Aorta (tissue), 5 donors: Measurements from ENCODE around the gene UMAD1. TPM values are rescaled to one million over a fixed set of nuclear protein-coding genes. Genes with fewer than 3 reads are reported as not detected.
"Not testable (repeated sequence)": the region's sequence is repeated elsewhere in the genome, so short reads cannot be mapped to it uniquely, and the experiment has no call there.

ENCODE experiments used
- ATAC-seq: fragments of 200-7000 bp; cut with Tn5 transposase; one replicate; pipeline ENCODE4 v1.9.1; 2022; ENCODE audit warnings: moderate library complexity; ENCODE audit not compliant: low FRiP score
- DNase-seq, 2 donors: peaks; one replicate each; pipeline ENCODE4 v3.0.0-alpha.2; 2020
- H3K27ac ChIP-seq, 2 donors: one replicate each; pipeline ENCODE4 v1.5.1; 2013; ENCODE audit warnings: low read length in 2 of 2, mild to moderate bottlenecking in 2 of 2, moderate library complexity in 2 of 2, control low read depth in 1 of 2, inconsistent platforms in 1 of 2, low read depth in 1 of 2
- H3K27me3 ChIP-seq, 2 donors: one replicate each; pipeline ENCODE4 v1.6.1; 2013; ENCODE audit warnings: control low read depth in 1 of 2, low read length in 1 of 2, mild to moderate bottlenecking in 1 of 2, moderate library complexity in 1 of 2; ENCODE audit not compliant: insufficient read depth in 2 of 2, control insufficient read depth in 1 of 2
- H3K36me3 ChIP-seq, 2 donors: one replicate each; pipeline ENCODE4 v1.6.1; 2013; ENCODE audit warnings: control low read depth in 1 of 2, low read length in 1 of 2, mild to moderate bottlenecking in 1 of 2; ENCODE audit not compliant: insufficient read depth in 2 of 2, control insufficient read depth in 1 of 2
- H3K4me1 ChIP-seq, 2 donors: one replicate each; pipeline ENCODE4 v1.6.1; 2013; ENCODE audit warnings: low read length in 2 of 2, control low read depth in 1 of 2, mild to moderate bottlenecking in 1 of 2, moderate library complexity in 1 of 2; ENCODE audit not compliant: insufficient read depth in 2 of 2, control insufficient read depth in 1 of 2
- H3K4me3 ChIP-seq, 2 donors: one replicate each; pipeline ENCODE4 v1.5.1; 2013; ENCODE audit warnings: low read length in 2 of 2, control low read depth in 1 of 2, mild to moderate bottlenecking in 1 of 2
- H3K9me3 ChIP-seq: one replicate; pipeline ENCODE4 v1.6.1; 2013; ENCODE audit warnings: mild to moderate bottlenecking, low read length; ENCODE audit not compliant: control insufficient read depth
- WGBS, 2 donors: extraction: QIAGEN DNeasy Blood & Tissue Kit; methylation state at CpG; one replicate each; pipeline ENCODE4 v1.1.7; 2013; 5-methylcytosine and 5-hydroxymethylcytosine counted together
- intact Hi-C, 2 donors: fragments of 100-400 bp; cut with DNase I; formaldehyde crosslinking; loops; one replicate each; pipeline versions ENCODE4 v1.14.2 to v1.15.0; 2022
- polyA plus RNA-seq, 2 donors: library from polyadenylated mRNA; stranded (reverse); fragments of 200-250 nt; gene quantifications; one replicate each; pipeline ENCODE4 v1.2.3, GENCODE V29; 2013
- total RNA-seq, 2 donors: library from RNA; stranded (reverse); fragmentation: NEBNext Ultra II Directional; extraction: Animal tissue kit (Norgen Biotek cat#: 25700); gene quantifications; one replicate each; pipeline ENCODE4 v1.2.1, GENCODE V29; 2021
- donor health status: healthy with polysubstance abuse.
- donor health status: Bipolar disorder and iron deficiency.
- donor health status: DM: no; HTN: no; CAD: no.
- donor health status: DM: no; HTN: no; CAD: no.
- donor health status: DM: yes; HTN: yes; CAD: no.

The UMAD1 gene
- total and polyA plus RNA-seq, 4 donors = 11.8 to 18.9 (median 15.5) TPM

GRCh38 chr7:7819442-7820247 lies 179.1 kb downstream of the UMAD1 start:
- WGBS, 2 donors = 87 to 90% methylated on average over 6 of the region's 6 CpGs
- Histone ChIP-seq H3K4me1 (no peaks in the 10 kb centered on the region), H3K36me3 (no peaks in the 10 kb centered on the region), H3K4me3 (no peak overlapping the region), H3K27me3 (no peaks in the 10 kb centered on the region), H3K27ac (no peak overlapping the region), H3K9me3 (no peaks in the 10 kb centered on the region)
- intact Hi-C loops = no loop called here
- ATAC-seq = no peak
- DNase-seq = no peak

GRCh38 chr7:7820409-7820808 lies 179.9 kb downstream of the UMAD1 start:
- ATAC-seq = no peak
- no peaks in the 10 kb centered on the region for H3K36me3 ChIP-seq

DNA sequence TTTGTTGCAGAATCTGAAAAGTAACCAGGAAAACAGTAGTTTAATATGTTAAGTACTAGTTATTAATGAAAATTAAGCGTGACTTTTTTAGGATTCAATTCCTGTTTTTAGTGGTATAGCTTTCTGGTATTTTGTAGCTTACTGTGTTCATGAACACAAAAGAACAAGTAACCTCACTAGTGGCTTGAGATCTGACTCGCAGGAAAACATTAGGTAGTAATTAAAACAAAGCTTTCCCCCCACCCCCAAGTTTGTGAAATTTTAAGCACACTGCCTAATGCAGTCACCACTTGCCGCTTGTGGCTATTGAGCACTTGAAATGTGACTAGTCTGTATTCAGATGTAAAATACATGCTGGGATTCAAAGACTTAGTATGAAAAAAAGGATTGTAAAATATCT lies 180.4 kb downstream of the UMAD1 start:
- intact Hi-C loops = no loop called here
- ATAC-seq (no peak), DNase-seq (no peak)
- H3K4me1 ChIP-seq = no peaks in the 10 kb centered on the region
- no peaks in the 10 kb centered on the region for H3K36me3 ChIP-seq
- H3K27ac ChIP-seq = no peak overlapping the region
- H3K27me3 ChIP-seq = no peaks in the 10 kb centered on the region
- 95 to 96% methylated on average over 3 of the region's 3 CpGs for WGBS, 2 donors
- H3K4me3 ChIP-seq = no peak overlapping the region
- H3K9me3 ChIP-seq = no peaks in the 10 kb centered on the region

More at GRCh38 chr7:7820409-7820808, 179.9 kb downstream of the UMAD1 start:
- Histone ChIP-seq H3K4me1 (no peaks in the 10 kb centered on the region), H3K4me3 (no peak overlapping the region), H3K27ac (no peak overlapping the region), H3K27me3 (no peaks in the 10 kb centered on the region), H3K9me3 (no peaks in the 10 kb centered on the region)
- WGBS, 2 donors = 90 to 94% methylated on average over 1 of the region's 1 CpG
- DNase-seq = no peak
- intact Hi-C loops = no loop called here

GRCh38 chr7:7821517-7821916 lies 181.0 kb downstream of the UMAD1 start:
- no peak for DNase-seq
- Histone ChIP-seq H3K9me3 (no peaks in the 10 kb centered on the region), H3K27ac (no peak overlapping the region), H3K36me3 (no peaks in the 10 kb centered on the region), H3K4me1 (no peaks in the 10 kb centered on the region), H3K4me3 (no peak overlapping the region), H3K27me3 (no peaks in the 10 kb centered on the region)
- intact Hi-C loops = no loop called here
- no peak for ATAC-seq
- 96 to 97% methylated on average over 3 of the region's 3 CpGs for WGBS, 2 donors

- DNase-seq, intact Hi-C loops, H3K9me3 ChIP-seq, H3K4me1 ChIP-seq, H3K27ac ChIP-seq, ATAC-seq, H3K36me3 ChIP-seq, H3K27me3 ChIP-seq, H3K4me3 ChIP-seq: not testable (repeated sequence)
These were observed 184.7 kb downstream of the UMAD1 start for GRCh38 chr7:7825294-7825693.

- ATAC-seq = no peak
- intact Hi-C loops = no loop called here
- 87 to 91% methylated on average over 2 of the region's 2 CpGs for WGBS, 2 donors
These were observed 189.1 kb downstream of the UMAD1 start for GRCh38 chr7:7829667-7830066.

DNA sequence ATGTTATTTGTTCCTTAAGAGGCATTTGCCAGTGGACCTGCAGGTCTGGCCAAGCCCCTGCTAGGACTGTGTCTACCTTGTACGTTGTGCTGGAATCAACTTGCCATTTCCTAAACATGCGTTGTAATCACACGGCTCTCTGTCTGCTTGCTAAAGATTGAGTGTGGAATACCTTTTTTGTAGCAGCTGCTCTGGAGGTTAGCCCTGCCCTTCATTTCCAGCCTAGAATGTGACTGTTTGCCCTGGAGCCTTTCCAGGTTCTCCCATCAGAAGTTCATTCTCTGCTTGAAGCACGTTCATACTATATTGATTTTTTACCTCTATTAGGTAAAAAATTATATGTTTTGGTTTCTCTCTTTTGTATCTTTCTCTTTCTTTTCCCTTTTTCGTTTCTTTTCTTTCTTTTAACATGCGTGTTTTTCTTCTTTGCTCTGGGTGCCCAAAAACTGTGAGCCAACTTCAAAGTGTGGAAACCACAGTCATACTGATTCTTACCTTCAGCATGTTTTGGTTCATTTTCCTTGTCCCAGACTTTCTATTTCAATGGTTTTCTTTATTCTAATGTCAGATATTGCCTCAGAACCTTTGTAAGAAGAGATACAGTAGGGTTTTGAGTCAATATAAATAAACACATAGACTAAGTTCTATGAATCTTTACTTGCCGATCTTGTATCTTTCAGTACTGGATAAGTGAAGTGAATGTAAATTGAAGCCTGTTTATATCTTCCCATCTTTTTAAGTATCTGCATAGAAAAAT lies 189.7 kb downstream of the UMAD1 start:
- H3K27ac ChIP-seq = no peak overlapping the region
- no peak for ATAC-seq
- DNase-seq = no peak
- H3K27me3 ChIP-seq = no peaks in the 10 kb centered on the region
- no peak overlapping the region for H3K4me3 ChIP-seq
- intact Hi-C loops = no loop called here
- WGBS, 2 donors = 35 to 38% methylated on average over 7 of the region's 7 CpGs
- no peaks in the 10 kb centered on the region for H3K9me3 ChIP-seq
- no peaks in the 10 kb centered on the region for H3K4me1 ChIP-seq
- H3K36me3 ChIP-seq = no peaks in the 10 kb centered on the region

More at GRCh38 chr7:7829667-7830066, 189.1 kb downstream of the UMAD1 start:
- Histone ChIP-seq H3K27ac (no peak overlapping the region), H3K36me3 (no peaks in the 10 kb centered on the region), H3K27me3 (no peaks in the 10 kb centered on the region), H3K9me3 (no peaks in the 10 kb centered on the region), H3K4me3 (no peak overlapping the region), H3K4me1 (no peaks in the 10 kb centered on the region)
- DNase-seq = no peak

GRCh38 chr7:7832518-7832917 lies 192.0 kb downstream of the UMAD1 start:
- H3K27me3 ChIP-seq = no peaks in the 10 kb centered on the region
- no peaks in the 10 kb centered on the region for H3K4me1 ChIP-seq
- DNase-seq (no peak), ATAC-seq (no peak)
- WGBS, 2 donors = 84 to 86% methylated on average over 5 of the region's 5 CpGs
- no peaks in the 10 kb centered on the region for H3K36me3 ChIP-seq
- intact Hi-C loops = no loop called here
- no peak overlapping the region for H3K27ac ChIP-seq
- H3K4me3 ChIP-seq = no peak overlapping the region
- no peaks in the 10 kb centered on the region for H3K9me3 ChIP-seq

GRCh38 chr7:7834761-7835160 lies 194.2 kb downstream of the UMAD1 start:
- no peak for ATAC-seq
- H3K27me3 ChIP-seq = no peaks in the 10 kb centered on the region
- no peaks in the 10 kb centered on the region for H3K4me1 ChIP-seq
- DNase-seq = no peak
- intact Hi-C loops = no loop called here
- no peaks in the 10 kb centered on the region for H3K9me3 ChIP-seq
- H3K4me3 ChIP-seq = no peak overlapping the region
- H3K36me3 ChIP-seq = no peaks in the 10 kb centered on the region
- H3K27ac ChIP-seq = no peak overlapping the region
- WGBS, 2 donors = 88 to 89% methylated on average over 4 of the region's 4 CpGs
